ENCODE measurements around the gene LAGE3.

GRCh38 chrX:154505734-154506133 is 26.7 kb upstream of the LAGE3 start:
- TF ChIP-seq CTCF (IDR thresholded peaks at IDR 0.05), result no peak
- TF ChIP-seq POLR2A (IDR thresholded peaks at IDR 0.05), result no peak
